HEK293T (cell line): ENCODE results near the gene CSRP3.

Experiments
- BHLHE40 ChIP-seq: fragments of 450-650 bp; IDR thresholded peaks from 2 replicates; pipeline ENCODE4 v1.6.1; 2016; ENCODE audit warnings: mild to moderate bottlenecking, moderate library complexity, borderline replicate concordance
- ELF4 ChIP-seq: fragments of 450-650 bp; IDR thresholded peaks from 2 replicates; pipeline ENCODE4 v1.6.1; 2017; ENCODE audit warnings: antibody characterized with exemption
- FOXA1 ChIP-seq: fragments of 450-650 bp; IDR thresholded peaks from 2 replicates; pipeline ENCODE4 v1.6.1; 2016; ENCODE audit warnings: mild to moderate bottlenecking
- FOXK2 ChIP-seq: fragments of 450-650 bp; IDR thresholded peaks from 2 replicates; pipeline ENCODE4 v1.6.1; 2016; ENCODE audit warnings: mild to moderate bottlenecking
- FOXM1 ChIP-seq: fragments of 450-650 bp; IDR thresholded peaks from 2 replicates; pipeline ENCODE4 v1.6.1; 2017; ENCODE audit warnings: mild to moderate bottlenecking, borderline replicate concordance
- HDGF ChIP-seq: fragments of 450-650 bp; IDR thresholded peaks from 2 replicates; pipeline ENCODE4 v1.6.1; 2017; ENCODE audit warnings: antibody characterized with exemption, borderline replicate concordance
- L3MBTL2 ChIP-seq: fragments of 450-650 bp; conservative IDR thresholded peaks from 2 replicates; pipeline ENCODE4 v1.6.1; 2016; ENCODE audit warnings: mild to moderate bottlenecking
- NFRKB ChIP-seq: fragments of 450-650 bp; IDR thresholded peaks from 2 replicates; pipeline ENCODE4 v1.6.1; 2016; ENCODE audit warnings: mild to moderate bottlenecking, moderate library complexity
- PKNOX1 ChIP-seq: fragments of 450-650 bp; IDR thresholded peaks from 2 replicates; pipeline ENCODE4 v1.6.1; 2016
- SP1 ChIP-seq: fragments of 450-650 bp; IDR thresholded peaks from 2 replicates; pipeline ENCODE4 v1.6.1; 2017
- SUZ12 ChIP-seq: fragments of 450-650 bp; IDR thresholded peaks from 2 replicates; pipeline ENCODE4 v1.6.1; 2016; ENCODE audit warnings: mild to moderate bottlenecking
- TARDBP ChIP-seq: fragments of 450-650 bp; IDR thresholded peaks from 2 replicates; pipeline ENCODE4 v1.6.1; 2016
- ZNF384 ChIP-seq: fragments of 450-650 bp; IDR thresholded peaks from 2 replicates; pipeline ENCODE4 v1.6.1; 2016

GRCh38 chr11:19228968-19229367 lies 27.2 kb upstream of the CSRP3 start:
- TF ChIP-seq PKNOX1 (no peak), L3MBTL2 (no peak), FOXA1 (no peak), NFRKB (no peak), SUZ12 (no peak), SP1 (no peak), TARDBP (no peak), FOXK2 (no peak), BHLHE40 (no peak), ELF4 (no peak), ZNF384 (no peak), FOXM1 (no peak), HDGF (no peak)
